Stimulated activated CD4-positive, alpha-beta T cell treated with anti-CD3 and anti-CD28 coated beads, Interleukin-4, amount 100 ng/mL, for 48 hours (primary cell): Measurements from ENCODE around the gene NRIP3.
"Not testable (repeated sequence)": the region's sequence is repeated elsewhere in the genome, so short reads cannot be mapped to it uniquely, and the experiment has no call there.

ENCODE experiments used
- DNase-seq, 2 donors: peaks; one replicate each; pipeline ENCODE4 v3.0.0-alpha.2; 2020; ENCODE audit warnings: low read depth in 2 of 2

The NRIP3 gene

GRCh38 chr11:9016916-9017642, 13.3 kb upstream of the NRIP3 start:
- no peak for DNase-seq

GRCh38 chr11:9015677-9016076, 11.9 kb upstream of the NRIP3 start:
- DNase-seq: peak in 1 of 2 donors; percentile 44

- DNase-seq: no peak
These were observed 11.0 kb upstream of the NRIP3 start for GRCh38 chr11:9014826-9015225.

GRCh38 chr11:9013373-9013772, 9.6 kb upstream of the NRIP3 start:
- DNase-seq: no peak

- DNase-seq: not testable (repeated sequence)
These were observed 5.7 kb upstream of the NRIP3 start for GRCh38 chr11:9009538-9009937.

- no peak for DNase-seq
These were observed 4.9 kb upstream of the NRIP3 start for GRCh38 chr11:9008661-9009060.

GRCh38 chr11:9008011-9008550, 4.3 kb upstream of the NRIP3 start:
- no peak for DNase-seq

GRCh38 chr11:9005087-9005486, 1.3 kb upstream of the NRIP3 start:
- DNase-seq: no peak

- DNase-seq: peak in 1 of 2 donors; percentile 2
These were observed 554 bp upstream of the NRIP3 start for GRCh38 chr11:9004183-9004926.

- DNase-seq: peak in 1 of 2 donors; percentile 11
These were observed 755 bp downstream of the NRIP3 start for GRCh38 chr11:9002920-9003572.

- DNase-seq: peak in 1 of 2 donors; percentile 43
These were observed 2.1 kb downstream of the NRIP3 start for GRCh38 chr11:9001736-9002135.

- DNase-seq: no peak
These were observed 5.8 kb downstream of the NRIP3 start for GRCh38 chr11:8998017-8998416.

- DNase-seq: no peak
These were observed 6.3 kb downstream of the NRIP3 start for GRCh38 chr11:8997451-8997850.

- no peak for DNase-seq
These were observed 14.3 kb downstream of the NRIP3 start for GRCh38 chr11:8989453-8989852.

GRCh38 chr11:8988329-8989234, 15.2 kb downstream of the NRIP3 start:
- no peak for DNase-seq

- DNase-seq: no peak
These were observed 16.4 kb downstream of the NRIP3 start for GRCh38 chr11:8987446-8987845.

- DNase-seq: not testable (repeated sequence)
These were observed 17.0 kb downstream of the NRIP3 start for GRCh38 chr11:8986772-8987171.

- no peak for DNase-seq
These were observed 18.3 kb downstream of the NRIP3 start for GRCh38 chr11:8985462-8985861.

GRCh38 chr11:8983552-8983951, 20.2 kb downstream of the NRIP3 start:
- no peak for DNase-seq

- no peak for DNase-seq
These were observed 23.3 kb downstream of the NRIP3 start for GRCh38 chr11:8980485-8980884.

- not testable (repeated sequence) for DNase-seq
These were observed 24.4 kb downstream of the NRIP3 start for GRCh38 chr11:8979365-8979764.
